HepG2 (cell line): ENCODE results near the gene METRN. TPM values are rescaled to one million over a fixed set of nuclear protein-coding genes. Genes with fewer than 3 reads are reported as not detected.

Source experiments
- KMT2A ChIP-seq: sonication (generic); formaldehyde crosslinking; IDR thresholded peaks from 2 replicates; pipeline ENCODE4 v1.4.0; 2020; ENCODE audit warnings: missing genetic modification reagents
- LCORL ChIP-seq, 2 experiments: fragments of 450-650 bp in 1 of 2; sonication (generic) in 1 of 2; formaldehyde crosslinking in 1 of 2; IDR thresholded peaks; 2 replicates each; pipeline versions ENCODE4 v1.5.0 to v1.6.1; 2017 to 2020; ENCODE audit warnings: antibody characterized with exemption in 1 of 2, missing genetic modification reagents in 1 of 2
- PRPF4 ChIP-seq: fragments of 200-400 bp; formaldehyde crosslinking; IDR thresholded peaks from 2 replicates; pipeline ENCODE4 v1.6.1; 2016; ENCODE audit warnings: low read length, low read depth; ENCODE audit not compliant: poor library complexity, severe bottlenecking
- TEAD2 ChIP-seq: sonication (generic); formaldehyde crosslinking; IDR thresholded peaks from 2 replicates; pipeline ENCODE4 v1.9.0; 2021; ENCODE audit warnings: missing genetic modification reagents
- THAP11 ChIP-seq: IDR thresholded peaks from 2 replicates; pipeline ENCODE4 v1.6.1; 2016; ENCODE audit warnings: missing biosample characterization, missing genetic modification reagents
- ZFP90 ChIP-seq: sonication (generic); formaldehyde crosslinking; IDR thresholded peaks from 2 replicates; pipeline ENCODE4 v1.8.0; 2022; ENCODE audit warnings: missing genetic modification reagents, mild to moderate bottlenecking, inconsistent platforms, borderline replicate concordance
- ZNF563 ChIP-seq: sonication (generic); formaldehyde crosslinking; IDR thresholded peaks from 2 replicates; pipeline ENCODE4 v1.8.0; 2022; ENCODE audit warnings: mild to moderate bottlenecking, moderate library complexity, missing genetic modification reagents
- polyA plus RNA-seq, 8 experiments: library from polyadenylated mRNA; depleted of rRNA in 3 of 8; stranded (reverse) in 7 of 8; unstranded in 1 of 8; fragments of >200 nt; fragmentation: Illumina TruSeq in 4 of 8; extraction: Trizol in 4 of 8; gene quantifications; 2 replicates each; pipeline versions ENCODE4 v1.2.1 to v1.2.3, GENCODE V29; 2011 to 2016; ENCODE audit warnings: low read depth in 4 of 8, missing spikeins in 1 of 8, mixed read lengths in 1 of 8; ENCODE audit not compliant: insufficient read depth in 1 of 8
- total RNA-seq, 5 experiments: library from RNA; depleted of rRNA; stranded (reverse); fragments of >200 nt; fragmentation: Illumina TruSeq; extraction: Trizol; gene quantifications; 2 replicates each; pipeline ENCODE4 v1.2.3, GENCODE V29; 2016; ENCODE audit warnings: low read depth in 1 of 5
- TF ChIP-seq, protein P1 (sequence below): IDR thresholded peaks from 2 replicates; pipeline ENCODE4 v1.6.1; 2016; ENCODE audit warnings: low read depth, missing genetic modification reagents, missing compliant biosample characterization
- TF ChIP-seq, protein P2 (sequence below): sonication (generic); formaldehyde crosslinking; IDR thresholded peaks from 2 replicates; pipeline ENCODE4 v1.4.0; 2020; ENCODE audit warnings: mild to moderate bottlenecking, missing genetic modification reagents

The METRN gene
- total and polyA plus RNA-seq, 2 of the 13 experiments (the other 11 are each of a cell fraction or from before 2014, with no cell fraction given), result 25.5 to 46.1 TPM

DNA sequence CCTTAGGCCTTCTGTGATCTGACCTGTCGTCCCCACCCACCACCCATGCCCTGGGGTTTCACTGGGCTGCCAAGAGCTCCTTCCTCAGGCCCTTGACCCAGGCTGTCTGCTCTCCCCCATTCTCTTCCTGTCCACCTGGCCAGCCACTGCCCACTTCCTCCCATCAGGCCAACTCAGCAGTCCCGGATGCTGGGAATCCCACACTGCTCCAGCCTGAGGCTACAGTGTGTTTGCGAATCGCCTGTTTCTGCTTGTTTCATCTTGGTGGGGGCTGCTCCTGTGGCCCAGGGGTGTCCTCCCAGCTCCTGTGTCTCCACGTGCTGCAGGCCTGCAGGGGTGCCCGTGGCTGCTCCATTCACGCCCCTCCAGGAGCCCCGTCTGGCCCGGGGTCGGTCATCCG is 839 bp upstream of the METRN start (continued):
- TF ChIP-seq, protein P1, sequence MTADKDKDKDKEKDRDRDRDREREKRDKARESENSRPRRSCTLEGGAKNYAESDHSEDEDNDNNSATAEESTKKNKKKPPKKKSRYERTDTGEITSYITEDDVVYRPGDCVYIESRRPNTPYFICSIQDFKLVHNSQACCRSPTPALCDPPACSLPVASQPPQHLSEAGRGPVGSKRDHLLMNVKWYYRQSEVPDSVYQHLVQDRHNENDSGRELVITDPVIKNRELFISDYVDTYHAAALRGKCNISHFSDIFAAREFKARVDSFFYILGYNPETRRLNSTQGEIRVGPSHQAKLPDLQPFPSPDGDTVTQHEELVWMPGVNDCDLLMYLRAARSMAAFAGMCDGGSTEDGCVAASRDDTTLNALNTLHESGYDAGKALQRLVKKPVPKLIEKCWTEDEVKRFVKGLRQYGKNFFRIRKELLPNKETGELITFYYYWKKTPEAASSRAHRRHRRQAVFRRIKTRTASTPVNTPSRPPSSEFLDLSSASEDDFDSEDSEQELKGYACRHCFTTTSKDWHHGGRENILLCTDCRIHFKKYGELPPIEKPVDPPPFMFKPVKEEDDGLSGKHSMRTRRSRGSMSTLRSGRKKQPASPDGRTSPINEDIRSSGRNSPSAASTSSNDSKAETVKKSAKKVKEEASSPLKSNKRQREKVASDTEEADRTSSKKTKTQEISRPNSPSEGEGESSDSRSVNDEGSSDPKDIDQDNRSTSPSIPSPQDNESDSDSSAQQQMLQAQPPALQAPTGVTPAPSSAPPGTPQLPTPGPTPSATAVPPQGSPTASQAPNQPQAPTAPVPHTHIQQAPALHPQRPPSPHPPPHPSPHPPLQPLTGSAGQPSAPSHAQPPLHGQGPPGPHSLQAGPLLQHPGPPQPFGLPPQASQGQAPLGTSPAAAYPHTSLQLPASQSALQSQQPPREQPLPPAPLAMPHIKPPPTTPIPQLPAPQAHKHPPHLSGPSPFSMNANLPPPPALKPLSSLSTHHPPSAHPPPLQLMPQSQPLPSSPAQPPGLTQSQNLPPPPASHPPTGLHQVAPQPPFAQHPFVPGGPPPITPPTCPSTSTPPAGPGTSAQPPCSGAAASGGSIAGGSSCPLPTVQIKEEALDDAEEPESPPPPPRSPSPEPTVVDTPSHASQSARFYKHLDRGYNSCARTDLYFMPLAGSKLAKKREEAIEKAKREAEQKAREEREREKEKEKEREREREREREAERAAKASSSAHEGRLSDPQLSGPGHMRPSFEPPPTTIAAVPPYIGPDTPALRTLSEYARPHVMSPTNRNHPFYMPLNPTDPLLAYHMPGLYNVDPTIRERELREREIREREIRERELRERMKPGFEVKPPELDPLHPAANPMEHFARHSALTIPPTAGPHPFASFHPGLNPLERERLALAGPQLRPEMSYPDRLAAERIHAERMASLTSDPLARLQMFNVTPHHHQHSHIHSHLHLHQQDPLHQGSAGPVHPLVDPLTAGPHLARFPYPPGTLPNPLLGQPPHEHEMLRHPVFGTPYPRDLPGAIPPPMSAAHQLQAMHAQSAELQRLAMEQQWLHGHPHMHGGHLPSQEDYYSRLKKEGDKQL (CRISPR knock-in tag), result no peak
- TF ChIP-seq PRPF4, result no peak
- no peak for TF ChIP-seq ZNF563
- no peak for TF ChIP-seq KMT2A
- no peak for TF ChIP-seq THAP11
- TF ChIP-seq, protein P2, sequence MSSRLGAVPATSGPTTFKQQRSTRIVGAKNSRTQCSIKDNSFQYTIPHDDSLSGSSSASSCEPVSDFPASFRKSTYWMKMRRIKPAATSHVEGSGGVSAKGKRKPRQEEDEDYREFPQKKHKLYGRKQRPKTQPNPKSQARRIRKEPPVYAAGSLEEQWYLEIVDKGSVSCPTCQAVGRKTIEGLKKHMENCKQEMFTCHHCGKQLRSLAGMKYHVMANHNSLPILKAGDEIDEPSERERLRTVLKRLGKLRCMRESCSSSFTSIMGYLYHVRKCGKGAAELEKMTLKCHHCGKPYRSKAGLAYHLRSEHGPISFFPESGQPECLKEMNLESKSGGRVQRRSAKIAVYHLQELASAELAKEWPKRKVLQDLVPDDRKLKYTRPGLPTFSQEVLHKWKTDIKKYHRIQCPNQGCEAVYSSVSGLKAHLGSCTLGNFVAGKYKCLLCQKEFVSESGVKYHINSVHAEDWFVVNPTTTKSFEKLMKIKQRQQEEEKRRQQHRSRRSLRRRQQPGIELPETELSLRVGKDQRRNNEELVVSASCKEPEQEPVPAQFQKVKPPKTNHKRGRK (CRISPR knock-in tag), result no peak
- TF ChIP-seq ZFP90 (CRISPR knock-in tag), result no peak
- no peak for TF ChIP-seq TEAD2 (CRISPR knock-in tag)
- TF ChIP-seq LCORL (IDR thresholded peaks at IDR 0.05), result no peak
- TF ChIP-seq LCORL (CRISPR knock-in tag; IDR thresholded peaks at IDR 0.05), result no peak
- TF ChIP-seq, all 625 proteins: peak for 4
